ENCODE results near the gene CPLX1.

Gene CPLX1

GRCh38 chr4:854356-854755 lies 28.4 kb upstream of the CPLX1 start:
- DNase-seq, result no peak

DNA sequence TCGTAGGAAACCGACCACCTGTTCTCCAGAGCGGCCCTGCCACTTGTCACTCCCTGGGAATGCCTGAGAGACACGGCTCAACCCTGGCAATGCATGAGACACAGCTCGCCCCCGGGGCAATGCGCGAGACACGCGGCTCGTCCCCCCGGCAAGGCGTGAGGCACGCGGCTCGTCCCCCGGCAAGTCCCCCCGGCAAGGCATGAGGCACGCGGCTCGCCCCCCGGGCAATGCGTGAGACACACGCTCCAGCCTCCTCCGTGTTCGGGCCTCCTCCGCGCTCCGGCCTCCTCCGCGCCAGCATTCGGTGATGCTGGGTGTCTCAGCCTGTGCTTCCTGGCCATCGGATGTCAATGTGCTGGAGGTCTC lies 27.5 kb upstream of the CPLX1 start:
- DNase-seq, result no peak

GRCh38 chr4:851701-852430 lies 25.9 kb upstream of the CPLX1 start:
- no peak for DNase-seq

- DNase-seq, result no peak
These were observed 24.5 kb upstream of the CPLX1 start for GRCh38 chr4:850323-850945.

- no peak for DNase-seq
These were observed 23.7 kb upstream of the CPLX1 start for GRCh38 chr4:849478-850175.

DNA sequence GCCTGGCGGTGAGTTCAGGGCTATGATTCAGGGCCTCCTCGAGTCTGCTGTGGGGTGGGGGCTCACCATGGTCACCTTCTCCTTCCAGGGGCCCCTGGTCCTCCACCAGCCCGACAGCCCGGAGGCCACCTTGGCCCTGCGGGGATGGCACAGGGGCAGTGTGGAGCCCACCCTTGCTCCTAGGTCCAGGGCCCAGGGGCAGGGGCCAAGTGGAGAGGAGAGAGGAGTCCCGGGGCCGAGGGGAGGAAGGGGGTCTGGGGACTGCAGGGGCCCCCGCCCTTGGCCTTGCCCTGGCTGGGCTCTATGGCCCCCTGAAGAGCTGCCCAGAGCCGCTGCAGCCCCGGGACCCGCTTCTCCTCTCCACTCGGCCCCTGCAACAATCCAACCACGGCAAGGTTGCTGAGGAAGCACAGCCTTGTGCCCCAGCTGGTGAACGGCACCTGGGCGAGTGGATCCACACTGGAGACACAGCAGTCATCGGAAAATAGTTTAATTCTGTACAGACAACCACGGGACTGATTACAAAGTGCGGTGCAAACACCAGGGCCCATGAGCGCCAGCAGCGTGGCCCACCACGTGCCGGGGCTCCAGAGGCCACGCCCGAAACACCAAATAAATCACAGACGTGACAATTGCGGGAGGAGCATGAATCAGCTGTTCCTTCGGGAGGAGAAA lies 23.0 kb upstream of the CPLX1 start:
- no peak for DNase-seq

GRCh38 chr4:848307-848691 lies 22.4 kb upstream of the CPLX1 start:
- DNase-seq, result no peak

- no peak for DNase-seq
These were observed 19.9 kb upstream of the CPLX1 start for GRCh38 chr4:845836-846251.

DNA sequence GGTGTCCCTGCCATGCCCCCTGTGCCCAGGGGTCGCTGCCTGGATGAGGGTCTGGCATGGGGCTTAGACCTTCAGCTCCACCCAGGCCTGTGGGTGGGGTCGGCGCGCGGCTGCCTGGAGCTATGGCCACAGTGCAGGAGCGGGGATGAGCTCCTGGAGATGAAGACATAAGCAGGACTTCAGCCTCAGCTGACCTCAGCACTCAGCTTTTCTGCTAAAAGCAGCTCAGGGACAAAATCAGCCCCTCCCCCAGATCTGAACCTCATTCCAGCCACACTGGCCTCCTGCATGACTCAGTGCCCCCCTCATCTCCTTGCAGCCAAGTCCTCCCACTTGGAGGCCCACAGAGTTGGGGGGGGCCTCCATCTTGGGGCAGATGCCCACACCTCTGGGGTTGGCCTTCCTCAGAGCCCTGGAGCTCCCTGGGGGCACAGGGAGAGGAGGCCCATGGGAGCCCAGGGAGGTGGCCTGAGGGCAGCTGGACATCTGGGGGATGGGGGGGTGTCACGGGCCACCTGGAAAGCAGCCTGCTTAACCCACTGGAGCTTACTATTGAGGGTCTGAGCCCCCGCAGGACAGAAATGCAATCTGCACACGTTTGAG lies 19.4 kb upstream of the CPLX1 start:
- DNase-seq, result no peak

GRCh38 chr4:844752-845232 lies 18.9 kb upstream of the CPLX1 start:
- DNase-seq, result no peak

GRCh38 chr4:839675-840443 lies 13.9 kb upstream of the CPLX1 start:
- DNase-seq, result no peak

- no peak for DNase-seq
These were observed 11.8 kb upstream of the CPLX1 start for GRCh38 chr4:837772-838171.

DNA sequence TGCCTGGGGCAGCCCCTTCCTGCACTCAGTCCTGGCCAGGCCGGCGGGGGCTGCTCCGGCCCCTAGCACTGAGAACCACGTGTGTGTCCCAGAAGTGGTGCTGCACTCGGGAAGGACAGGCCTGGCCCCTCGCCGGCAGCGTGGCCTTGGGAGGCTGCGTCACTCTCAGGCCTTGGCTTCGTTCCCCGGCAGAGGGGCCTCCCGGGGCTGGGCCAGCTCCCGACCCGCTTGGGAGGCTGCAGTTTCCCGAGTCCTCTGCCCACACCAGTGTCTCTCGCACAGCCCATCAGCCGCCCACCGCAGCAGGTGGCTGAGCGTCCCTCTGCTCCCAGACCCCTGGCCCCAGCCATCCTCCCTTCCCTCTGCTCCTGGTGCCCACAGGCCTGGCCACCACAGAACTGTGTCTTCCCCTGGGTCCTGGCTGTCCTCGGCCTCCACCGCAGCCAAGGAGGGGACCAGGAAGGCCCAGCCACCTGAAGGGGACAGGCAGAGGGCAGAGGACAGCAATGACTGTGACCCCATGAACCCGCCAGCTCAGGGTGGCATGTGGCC lies 10.9 kb upstream of the CPLX1 start:
- DNase-seq, result no peak

GRCh38 chr4:836003-836511 lies 10.1 kb upstream of the CPLX1 start:
- no peak for DNase-seq

DNA sequence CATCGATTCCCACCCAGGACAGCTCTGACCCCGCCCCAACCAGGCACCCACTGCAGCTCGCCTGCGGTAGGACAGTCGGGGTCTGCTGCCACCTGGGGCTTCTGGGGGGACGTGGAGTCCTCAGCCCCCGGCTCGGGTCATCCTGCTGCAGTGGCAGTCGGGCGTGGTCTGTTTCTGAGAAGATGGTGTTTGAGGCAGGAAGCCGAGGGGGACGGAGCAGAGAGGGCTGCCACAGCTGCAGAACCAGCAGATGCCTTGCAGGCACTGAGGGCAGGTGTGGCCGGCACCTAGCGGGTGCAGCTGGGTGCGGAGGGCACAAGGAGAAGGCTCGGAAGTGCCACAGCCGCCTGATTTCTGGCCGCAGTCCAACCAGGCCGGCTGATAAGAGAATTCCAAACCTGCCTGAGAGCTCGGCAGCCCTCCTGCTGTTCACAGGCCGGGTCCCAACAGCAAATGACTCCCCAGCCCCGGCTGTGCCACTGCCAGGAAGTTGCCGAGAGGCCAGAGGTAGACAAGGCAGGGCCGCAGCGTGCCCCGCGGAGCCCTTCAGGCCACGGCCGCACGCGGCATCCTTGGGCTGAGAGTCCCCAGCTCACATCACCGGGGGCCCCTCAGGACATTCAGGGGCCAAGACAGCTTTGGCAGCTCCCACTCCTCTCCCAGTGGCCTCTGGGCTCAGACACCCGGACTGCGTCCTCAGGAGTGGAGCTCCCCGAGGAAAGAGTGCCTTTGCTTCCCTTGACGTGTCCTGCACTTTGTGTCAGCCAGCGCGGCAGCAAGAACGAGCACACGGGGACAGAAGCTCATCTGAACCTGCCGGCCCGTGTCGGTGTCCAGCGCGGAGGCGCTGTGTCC lies 9.4 kb upstream of the CPLX1 start:
- DNase-seq, result no peak

DNA sequence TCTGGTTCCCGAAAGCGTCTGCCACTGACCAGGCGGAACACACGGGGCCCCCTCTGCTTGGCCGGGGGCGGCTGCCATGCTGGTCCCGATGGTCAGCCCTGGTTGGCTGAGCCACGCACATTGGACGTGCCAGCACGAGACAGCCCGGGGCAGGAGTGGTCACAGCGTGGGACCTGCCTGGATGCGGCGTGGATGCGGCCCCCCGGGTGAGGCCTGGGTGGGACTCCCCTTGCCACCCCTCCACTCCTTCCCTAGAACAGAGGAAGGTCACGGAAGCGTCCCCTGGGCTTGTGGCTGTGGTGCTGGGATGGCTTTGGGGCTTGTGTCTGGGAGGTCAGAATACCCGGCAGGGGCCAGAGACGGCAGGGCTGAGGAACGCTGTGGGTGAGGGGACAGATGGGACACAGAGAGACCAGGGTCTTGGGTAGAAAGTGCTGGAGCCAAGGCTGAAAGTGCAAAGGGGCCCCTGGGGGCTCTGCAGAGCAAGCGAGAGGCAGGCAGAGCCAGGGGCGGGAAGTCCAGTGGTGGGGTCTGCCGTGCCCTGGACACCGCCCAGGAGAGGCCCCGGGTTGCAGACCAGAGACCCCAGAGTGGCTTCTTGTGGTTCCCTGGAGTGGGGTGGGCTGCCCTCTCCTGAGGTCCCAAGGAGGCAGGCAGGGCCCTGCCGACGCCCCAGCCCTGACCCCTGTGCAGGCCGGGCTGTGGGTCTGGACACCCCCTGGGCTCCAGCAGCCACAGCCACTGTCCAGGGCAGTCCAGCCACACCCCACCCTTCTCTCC lies 8.6 kb upstream of the CPLX1 start:
- no peak for DNase-seq

GRCh38 chr4:833731-834367 lies 7.9 kb upstream of the CPLX1 start:
- DNase-seq, result no peak

GRCh38 chr4:833156-833555 lies 7.2 kb upstream of the CPLX1 start:
- no peak for DNase-seq

DNA sequence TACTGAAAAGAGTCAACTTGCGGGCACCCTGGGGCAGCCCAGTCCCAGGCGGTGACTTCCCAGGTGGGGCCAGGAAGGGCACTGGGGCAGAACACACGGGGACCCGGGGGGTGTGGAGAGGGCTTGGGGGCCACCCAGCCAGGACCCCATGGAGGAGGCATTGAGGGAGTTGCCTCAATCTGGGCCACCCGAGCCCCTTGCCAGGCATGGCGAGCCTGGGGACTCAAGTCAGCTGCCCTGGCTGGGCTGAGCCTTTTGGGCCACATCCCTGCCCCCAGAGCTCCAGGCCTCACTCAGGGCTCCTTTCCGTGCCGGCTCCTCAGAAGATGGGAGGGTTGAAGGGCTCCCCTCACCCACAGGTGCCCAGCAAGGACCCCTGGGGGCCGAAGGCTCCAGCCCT lies 6.6 kb upstream of the CPLX1 start:
- no peak for DNase-seq

Measured in GOT3 (cell line).